ENCODE data around the gene IKZF2.

GRCh38 chr2:213011505-213011904, 139.9 kb downstream of the IKZF2 start:
- TF ChIP-seq CTCF (optimal IDR thresholded peaks at IDR 0.05 in 1 of 3, IDR thresholded peaks at IDR 0.05 in 1 of 3, conservative IDR thresholded peaks at IDR 0.05 in 1 of 3; ENCODE audit: extremely low read depth in 1 of 3, insufficient read depth in 2 of 3, low read length in 3 of 3) (no peak), EZH2 (IDR thresholded peaks at IDR 0.05; ENCODE audit: low read length) (no peak)

All from keratinocyte (primary cell).